Bronchial epithelial cell (primary cell): Measurements from ENCODE around the gene TLR4. TPM values are rescaled to one million over a fixed set of nuclear protein-coding genes. Genes with fewer than 3 reads are reported as not detected.

Source experiments
- DNase-seq: peaks from one replicate; pipeline ENCODE4 v3.0.0-alpha.2; 2010; ENCODE audit warnings: low read depth
- FAIRE-seq: peaks from 2 replicates; lab custom pipeline; 2011; peaks lifted over from hg19 to GRCh38; lab: Jason Lieb, UNC
- H3K27me3 ChIP-seq: 2 replicates; pipeline ENCODE4 v1.5.1; 2011; ENCODE audit warnings: low read length; ENCODE audit not compliant: control insufficient read depth, insufficient read depth
- H3K36me3 ChIP-seq: 2 replicates; pipeline ENCODE4 v1.5.1; 2011; ENCODE audit warnings: low read length; ENCODE audit not compliant: control insufficient read depth, insufficient read depth
- H3K4me3 ChIP-seq: 2 replicates; pipeline ENCODE4 v1.5.1; 2011; ENCODE audit warnings: mild to moderate bottlenecking, low read depth, low read length, control low read depth
- total RNA-seq: library from RNA; depleted of rRNA; stranded (reverse); fragments of >200 nt; gene quantifications from 2 replicates; pipeline ENCODE4 v1.2.1, GENCODE V29; 2014
- TF ChIP-seq, protein P1 (sequence below): IDR thresholded peaks from 2 replicates; pipeline ENCODE4 v1.5.1; 2011; ENCODE audit warnings: mild to moderate bottlenecking, moderate library complexity, low read length, control low read depth, inconsistent platforms; ENCODE audit not compliant: insufficient read depth, severe bottlenecking

The TLR4 gene
- total RNA-seq, 1 donor from 2014 or later, result 0.26 TPM

DNA sequence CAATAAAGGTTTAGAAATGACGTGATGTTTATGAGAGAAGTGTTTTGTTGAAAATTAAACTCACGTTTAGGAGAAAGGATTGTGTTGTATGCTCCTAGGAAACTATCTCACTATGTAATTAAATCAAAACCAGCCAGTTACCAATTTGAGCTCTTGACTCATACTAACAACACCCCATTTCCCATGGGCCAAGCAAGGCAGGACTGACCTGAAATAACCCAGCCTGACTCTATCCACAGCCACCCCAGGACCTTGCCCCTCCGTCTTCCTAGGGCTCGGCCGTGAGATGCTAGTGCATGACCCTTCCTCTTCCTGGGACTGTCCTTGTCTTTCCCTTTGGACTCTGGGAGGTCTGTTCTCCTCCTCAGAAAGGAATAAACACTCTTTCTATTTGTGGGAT, 16.4 kb downstream of the TLR4 start:
- no peak for FAIRE-seq
- Histone ChIP-seq H3K36me3 (no peaks in the 10 kb centered on the region), H3K27me3 (no peaks in the 10 kb centered on the region), H3K4me3 (no peak overlapping the region)
- DNase-seq, result no peak
- TF ChIP-seq, protein P1, sequence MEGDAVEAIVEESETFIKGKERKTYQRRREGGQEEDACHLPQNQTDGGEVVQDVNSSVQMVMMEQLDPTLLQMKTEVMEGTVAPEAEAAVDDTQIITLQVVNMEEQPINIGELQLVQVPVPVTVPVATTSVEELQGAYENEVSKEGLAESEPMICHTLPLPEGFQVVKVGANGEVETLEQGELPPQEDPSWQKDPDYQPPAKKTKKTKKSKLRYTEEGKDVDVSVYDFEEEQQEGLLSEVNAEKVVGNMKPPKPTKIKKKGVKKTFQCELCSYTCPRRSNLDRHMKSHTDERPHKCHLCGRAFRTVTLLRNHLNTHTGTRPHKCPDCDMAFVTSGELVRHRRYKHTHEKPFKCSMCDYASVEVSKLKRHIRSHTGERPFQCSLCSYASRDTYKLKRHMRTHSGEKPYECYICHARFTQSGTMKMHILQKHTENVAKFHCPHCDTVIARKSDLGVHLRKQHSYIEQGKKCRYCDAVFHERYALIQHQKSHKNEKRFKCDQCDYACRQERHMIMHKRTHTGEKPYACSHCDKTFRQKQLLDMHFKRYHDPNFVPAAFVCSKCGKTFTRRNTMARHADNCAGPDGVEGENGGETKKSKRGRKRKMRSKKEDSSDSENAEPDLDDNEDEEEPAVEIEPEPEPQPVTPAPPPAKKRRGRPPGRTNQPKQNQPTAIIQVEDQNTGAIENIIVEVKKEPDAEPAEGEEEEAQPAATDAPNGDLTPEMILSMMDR, result no peak

GRCh38 chr9:117720987-117721386, 16.8 kb downstream of the TLR4 start:
- H3K27me3 ChIP-seq, result no peaks in the 10 kb centered on the region
- no peaks in the 10 kb centered on the region for H3K36me3 ChIP-seq
- DNase-seq (no peak), FAIRE-seq (no peak)
- TF ChIP-seq, protein P1, result no peak
- no peak overlapping the region for H3K4me3 ChIP-seq

GRCh38 chr9:117722108-117722761, 18.0 kb downstream of the TLR4 start:
- TF ChIP-seq, protein P1, result no peak
- no peak for FAIRE-seq
- H3K4me3 ChIP-seq, result no peak overlapping the region
- no peaks in the 10 kb centered on the region for H3K36me3 ChIP-seq
- H3K27me3 ChIP-seq, result no peaks in the 10 kb centered on the region
- DNase-seq, result no peak

GRCh38 chr9:117723986-117724625, 19.9 kb downstream of the TLR4 start:
- no peak for FAIRE-seq
- no peak for DNase-seq
- no peaks in the 10 kb centered on the region for H3K36me3 ChIP-seq
- no peaks in the 10 kb centered on the region for H3K27me3 ChIP-seq
- no peak overlapping the region for H3K4me3 ChIP-seq
- TF ChIP-seq, protein P1, result no peak

- H3K36me3 ChIP-seq, result no peaks in the 10 kb centered on the region
- H3K27me3 ChIP-seq, result no peaks in the 10 kb centered on the region
- TF ChIP-seq, protein P1, result no peak
- H3K4me3 ChIP-seq, result no peak overlapping the region
- FAIRE-seq (no peak), DNase-seq (no peak)
These were observed 21.3 kb downstream of the TLR4 start for GRCh38 chr9:117725426-117725887.

GRCh38 chr9:117729375-117729774, 25.2 kb downstream of the TLR4 start:
- Histone ChIP-seq H3K4me3 (no peak overlapping the region), H3K36me3 (no peaks in the 10 kb centered on the region), H3K27me3 (no peaks in the 10 kb centered on the region)
- FAIRE-seq, result no peak
- no peak for DNase-seq
- TF ChIP-seq, protein P1, result no peak
